ENCODE data around the gene MAGI2.

GRCh38 chr7:79434098-79434497 is 19.4 kb downstream of the MAGI2 start:
- TF ChIP-seq CTCF (IDR thresholded peaks at IDR 0.05) (no peak), POLR2A (IDR thresholded peaks at IDR 0.05) (no peak)

Data from body of pancreas (tissue), 4 donors.